ENCODE data around the gene PDGFC. TPM values are rescaled to one million over a fixed set of nuclear protein-coding genes. Genes with fewer than 3 reads are reported as not detected.

Gene PDGFC
- total RNA-seq, 1 experiment from 2014 or later: 4.5 TPM

DNA sequence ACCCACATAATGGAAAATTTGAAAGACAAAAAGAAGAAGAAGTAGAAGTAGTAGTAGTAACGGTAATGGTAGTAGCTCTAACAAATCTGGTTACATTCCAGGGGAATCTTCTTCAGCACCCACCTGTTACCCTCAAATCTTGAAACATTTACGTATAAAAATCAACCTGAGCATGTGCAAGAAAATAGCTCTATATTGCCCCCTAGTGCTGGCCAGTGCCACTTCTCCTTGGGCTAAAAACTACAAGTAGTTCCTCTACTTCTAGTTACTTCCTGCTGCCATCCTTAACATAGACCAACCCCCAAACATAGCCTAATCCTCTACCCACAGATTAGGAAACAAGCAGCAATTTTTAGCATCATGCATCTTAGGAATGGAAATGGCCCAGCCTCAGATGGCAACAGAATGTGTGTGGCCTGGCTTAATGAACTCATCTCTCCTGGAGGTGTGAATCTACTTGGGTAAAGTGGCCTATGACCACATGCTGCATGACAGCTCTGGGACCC, 3.1 kb downstream of the PDGFC start:
- Mint-ChIP-seq H3K27ac (no peak overlapping the region), H3K4me1 (peaks cover 23 to 28% of the 10 kb centered on the region in 2 experiments), H3K36me3 (ENCODE audit: insufficient read depth in 1 of 3, low read depth in 3 of 3) (no peaks in the 10 kb centered on the region), H3K4me3 (no peak overlapping the region), H3K27me3 (ENCODE audit: low read depth) (peaks cover 27% of the 10 kb centered on the region), H3K9me3 (no peaks in the 10 kb centered on the region)
- Histone ChIP-seq H3K56ac (ENCODE audit: insufficient read length, low read depth, low read length) (no peak overlapping the region), H3K4me2 (ENCODE audit: insufficient read depth, insufficient read length, low read length) (no peak overlapping the region), H3K27me3 (ENCODE audit: insufficient read depth, low read length) (peaks cover 2% of the 10 kb centered on the region; the same call in 1 of the 2 replicates), H3K27ac (ENCODE audit: insufficient read length, low read depth, low read length) (no peak overlapping the region), H3K79me1 (ENCODE audit: insufficient read depth, low read depth, low read length, poor library complexity, severe bottlenecking) (no peaks in the 10 kb centered on the region), H3K9me3 (ENCODE audit: control insufficient read depth, low read depth, low read length) (no peaks in the 10 kb centered on the region), H3K14ac (ENCODE audit: insufficient read depth, low read length) (no peak overlapping the region), H2BK15ac (ENCODE audit: low read depth, low read length) (no peak overlapping the region), H2BK20ac (ENCODE audit: low read depth, low read length, poor library complexity, severe bottlenecking) (no peak overlapping the region), H3K23me2 (ENCODE audit: insufficient read length, low read depth, low read length, poor library complexity, severe bottlenecking) (peaks cover 14% of the 10 kb centered on the region), H2AK5ac (ENCODE audit: insufficient read length, low read length) (no peak overlapping the region), H3K4ac (ENCODE audit: low read depth, low read length) (no peak overlapping the region), H4K5ac (ENCODE audit: insufficient read length, low read depth, low read length) (no peak overlapping the region), H3K79me2 (ENCODE audit: insufficient read depth, low read length) (no peaks in the 10 kb centered on the region), H3K4me1 (ENCODE audit: insufficient read depth, low read length) (0 out of 2 replicates have a peak, but pooled peaks cover 4% of the 10 kb centered on the region), H4K91ac (ENCODE audit: insufficient read length, low read depth, low read length) (no peak overlapping the region), H3K23ac (ENCODE audit: insufficient read length, low read depth, low read length) (no peak overlapping the region), H3T11ph (ENCODE audit: low read length) (no peak overlapping the region), H4K20me1 (ENCODE audit: control insufficient read depth, insufficient read depth, insufficient read length) (no peaks in the 10 kb centered on the region), H2BK12ac (ENCODE audit: insufficient read length, low read depth, low read length) (no peak overlapping the region), H3K9ac (ENCODE audit: extremely low read depth, insufficient read length, low read length) (no peak overlapping the region), H2BK120ac (ENCODE audit: low read depth, low read length, poor library complexity, severe bottlenecking) (no peak overlapping the region), H3K18ac (ENCODE audit: insufficient read length, low read depth, low read length) (no peak overlapping the region), H4K8ac (replicated peaks; ENCODE audit: insufficient read length, low read depth, low read length) (no peak overlapping the region), H2BK5ac (ENCODE audit: insufficient read length, low read length) (no peak overlapping the region), H2AFZ (ENCODE audit: low read length) (no peak overlapping the region)
- TF ChIP-seq, protein P1, sequence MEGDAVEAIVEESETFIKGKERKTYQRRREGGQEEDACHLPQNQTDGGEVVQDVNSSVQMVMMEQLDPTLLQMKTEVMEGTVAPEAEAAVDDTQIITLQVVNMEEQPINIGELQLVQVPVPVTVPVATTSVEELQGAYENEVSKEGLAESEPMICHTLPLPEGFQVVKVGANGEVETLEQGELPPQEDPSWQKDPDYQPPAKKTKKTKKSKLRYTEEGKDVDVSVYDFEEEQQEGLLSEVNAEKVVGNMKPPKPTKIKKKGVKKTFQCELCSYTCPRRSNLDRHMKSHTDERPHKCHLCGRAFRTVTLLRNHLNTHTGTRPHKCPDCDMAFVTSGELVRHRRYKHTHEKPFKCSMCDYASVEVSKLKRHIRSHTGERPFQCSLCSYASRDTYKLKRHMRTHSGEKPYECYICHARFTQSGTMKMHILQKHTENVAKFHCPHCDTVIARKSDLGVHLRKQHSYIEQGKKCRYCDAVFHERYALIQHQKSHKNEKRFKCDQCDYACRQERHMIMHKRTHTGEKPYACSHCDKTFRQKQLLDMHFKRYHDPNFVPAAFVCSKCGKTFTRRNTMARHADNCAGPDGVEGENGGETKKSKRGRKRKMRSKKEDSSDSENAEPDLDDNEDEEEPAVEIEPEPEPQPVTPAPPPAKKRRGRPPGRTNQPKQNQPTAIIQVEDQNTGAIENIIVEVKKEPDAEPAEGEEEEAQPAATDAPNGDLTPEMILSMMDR (conservative IDR thresholded peaks at IDR 0.05): peak; percentile 88
- DNase-seq: peak; percentile 57
- WGBS (ENCODE audit: extremely low coverage, insufficient read length, low lambda C conversion rate): no CpG with 5 or more reads among the region's 2 CpGs
